Measurements from ENCODE around the gene INPP4B.

INPP4B gene

GRCh38 chr4:142846108-142846728 is at the start of gene INPP4B:
Gene INPP4B, minus strand, starts transcription at chr4:142846301.
- H3K27me3 Mint-ChIP-seq: peaks cover 18% of the 10 kb centered on the region
- H3K4me3 Mint-ChIP-seq: peak within 1 kb of the TSS; percentile 89
- no peaks in the 10 kb centered on the region for H3K36me3 Mint-ChIP-seq
- H3K9me3 Mint-ChIP-seq: no peaks in the 10 kb centered on the region
- H3K27ac Mint-ChIP-seq: peak within 1 kb of the TSS; percentile 75
- peaks cover 28% of the 10 kb centered on the region for H3K4me1 Mint-ChIP-seq
- CTCF ChIA-PET: interaction anchor here (1.9 kb wide), 1 partner anchor 492 kb away, joined by 5 read pairs; no protein-coding TSS in a partner anchor
- DNase-seq: peak; percentile 81

- peaks cover 3% of the 10 kb centered on the region for H3K9me3 Mint-ChIP-seq
- CTCF ChIA-PET: no interaction called here
- no peaks in the 10 kb centered on the region for H3K4me1 Mint-ChIP-seq
- H3K27me3 Mint-ChIP-seq: no peaks in the 10 kb centered on the region
- H3K27ac Mint-ChIP-seq: no peak overlapping the region
- no peak for DNase-seq
- no peaks in the 10 kb centered on the region for H3K36me3 Mint-ChIP-seq
- no peak overlapping the region for H3K4me3 Mint-ChIP-seq
Measured at GRCh38 chr4:142893012-142893411, 46.9 kb upstream of the INPP4B start.

GRCh38 chr4:142886566-142886965 is 40.5 kb upstream of the INPP4B start:
- CTCF ChIA-PET: no interaction called here
- H3K9me3 Mint-ChIP-seq: no peaks in the 10 kb centered on the region
- H3K4me3 Mint-ChIP-seq: no peak overlapping the region
- no peaks in the 10 kb centered on the region for H3K4me1 Mint-ChIP-seq
- no peak overlapping the region for H3K27ac Mint-ChIP-seq
- no peak for DNase-seq
- no peaks in the 10 kb centered on the region for H3K27me3 Mint-ChIP-seq
- no peaks in the 10 kb centered on the region for H3K36me3 Mint-ChIP-seq

GRCh38 chr4:142883040-142883832 is 37.1 kb upstream of the INPP4B start:
- no peaks in the 10 kb centered on the region for H3K9me3 Mint-ChIP-seq
- no peak overlapping the region for H3K27ac Mint-ChIP-seq
- no peak for DNase-seq
- no peak overlapping the region for H3K4me3 Mint-ChIP-seq
- no peaks in the 10 kb centered on the region for H3K4me1 Mint-ChIP-seq
- no peaks in the 10 kb centered on the region for H3K36me3 Mint-ChIP-seq
- peaks cover 4% of the 10 kb centered on the region for H3K27me3 Mint-ChIP-seq
- CTCF ChIA-PET: no interaction called here

GRCh38 chr4:142882159-142882558 is 36.1 kb upstream of the INPP4B start:
- Mint-ChIP-seq H3K36me3 (no peaks in the 10 kb centered on the region), H3K4me1 (no peaks in the 10 kb centered on the region), H3K9me3 (no peaks in the 10 kb centered on the region), H3K27me3 (peaks cover 4% of the 10 kb centered on the region), H3K27ac (no peak overlapping the region), H3K4me3 (no peak overlapping the region)
- CTCF ChIA-PET: no interaction called here
- DNase-seq: no peak

- no peaks in the 10 kb centered on the region for H3K4me1 Mint-ChIP-seq
- H3K27me3 Mint-ChIP-seq: peaks cover 4% of the 10 kb centered on the region
- no peaks in the 10 kb centered on the region for H3K36me3 Mint-ChIP-seq
- no peaks in the 10 kb centered on the region for H3K9me3 Mint-ChIP-seq
- H3K27ac Mint-ChIP-seq: no peak overlapping the region
- no peak overlapping the region for H3K4me3 Mint-ChIP-seq
- CTCF ChIA-PET: no interaction called here
- no peak for DNase-seq
Measured at GRCh38 chr4:142881331-142881730, 35.2 kb upstream of the INPP4B start.

- Mint-ChIP-seq H3K4me3 (no peak overlapping the region), H3K36me3 (no peaks in the 10 kb centered on the region), H3K27me3 (peaks cover 16% of the 10 kb centered on the region), H3K9me3 (no peaks in the 10 kb centered on the region), H3K27ac (no peak overlapping the region), H3K4me1 (no peaks in the 10 kb centered on the region)
- CTCF ChIA-PET: no interaction called here
- no peak for DNase-seq
Measured at GRCh38 chr4:142875117-142875516, 29.0 kb upstream of the INPP4B start.

GRCh38 chr4:142874684-142875083 is 28.6 kb upstream of the INPP4B start:
- no peak for DNase-seq
- Mint-ChIP-seq H3K27ac (no peak overlapping the region), H3K4me1 (no peaks in the 10 kb centered on the region), H3K4me3 (no peak overlapping the region), H3K27me3 (peaks cover 15% of the 10 kb centered on the region), H3K36me3 (no peaks in the 10 kb centered on the region), H3K9me3 (no peaks in the 10 kb centered on the region)
- CTCF ChIA-PET: no interaction called here

- Mint-ChIP-seq H3K27ac (no peak overlapping the region), H3K9me3 (no peaks in the 10 kb centered on the region), H3K36me3 (no peaks in the 10 kb centered on the region), H3K4me1 (no peaks in the 10 kb centered on the region), H3K27me3 (peaks cover 17% of the 10 kb centered on the region), H3K4me3 (no peak overlapping the region)
- CTCF ChIA-PET: no interaction called here
- DNase-seq: no peak
Measured at GRCh38 chr4:142866685-142867084, 20.6 kb upstream of the INPP4B start.

- Mint-ChIP-seq H3K36me3 (no peaks in the 10 kb centered on the region), H3K9me3 (no peaks in the 10 kb centered on the region), H3K27me3 (peaks cover 3% of the 10 kb centered on the region), H3K4me1 (no peaks in the 10 kb centered on the region), H3K27ac (no peak overlapping the region), H3K4me3 (no peak overlapping the region)
- DNase-seq: no peak
- CTCF ChIA-PET: no interaction called here
Measured at GRCh38 chr4:142861351-142861750, 15.2 kb upstream of the INPP4B start.

GRCh38 chr4:142858965-142859364 is 12.9 kb upstream of the INPP4B start:
- no peaks in the 10 kb centered on the region for H3K4me1 Mint-ChIP-seq
- CTCF ChIA-PET: interaction anchor here (0.7 kb wide), 1 partner anchor 641 kb away, joined by 3 read pairs; no protein-coding TSS in a partner anchor

GRCh38 chr4:142858446-142858845 is 12.3 kb upstream of the INPP4B start:
- Mint-ChIP-seq H3K4me1 (no peaks in the 10 kb centered on the region), H3K27ac (no peak overlapping the region), H3K27me3 (peaks cover 9% of the 10 kb centered on the region), H3K9me3 (no peaks in the 10 kb centered on the region), H3K4me3 (no peak overlapping the region), H3K36me3 (no peaks in the 10 kb centered on the region)
- CTCF ChIA-PET: no interaction called here
- DNase-seq: no peak

More at GRCh38 chr4:142858965-142859364, 12.9 kb upstream of the INPP4B start:
- no peak overlapping the region for H3K27ac Mint-ChIP-seq
- no peak for DNase-seq
- H3K4me3 Mint-ChIP-seq: no peak overlapping the region
- no peaks in the 10 kb centered on the region for H3K9me3 Mint-ChIP-seq
- peaks cover 9% of the 10 kb centered on the region for H3K27me3 Mint-ChIP-seq
- H3K36me3 Mint-ChIP-seq: no peaks in the 10 kb centered on the region

- no peak for DNase-seq
- no peak overlapping the region for H3K27ac Mint-ChIP-seq
- H3K36me3 Mint-ChIP-seq: no peaks in the 10 kb centered on the region
- no peaks in the 10 kb centered on the region for H3K4me1 Mint-ChIP-seq
- no peaks in the 10 kb centered on the region for H3K9me3 Mint-ChIP-seq
- peaks cover 9% of the 10 kb centered on the region for H3K27me3 Mint-ChIP-seq
- CTCF ChIA-PET: no interaction called here
- no peak overlapping the region for H3K4me3 Mint-ChIP-seq
Measured at GRCh38 chr4:142856576-142856975, 10.5 kb upstream of the INPP4B start.

GRCh38 chr4:142850478-142850877 is 4.4 kb upstream of the INPP4B start:
- H3K27ac Mint-ChIP-seq: no peak overlapping the region
- peaks cover 6% of the 10 kb centered on the region for H3K4me1 Mint-ChIP-seq
- no peak overlapping the region for H3K4me3 Mint-ChIP-seq
- no peak for DNase-seq
- H3K9me3 Mint-ChIP-seq: no peaks in the 10 kb centered on the region
- H3K36me3 Mint-ChIP-seq: no peaks in the 10 kb centered on the region
- peaks cover 20% of the 10 kb centered on the region for H3K27me3 Mint-ChIP-seq
- CTCF ChIA-PET: interaction anchor here (0.6 to 1.2 kb wide), 3 partner anchors 60 to 568 kb away, joined by 3 read pairs; no protein-coding TSS in a partner anchor
